GM18507 (cell line): ENCODE results near the gene ZSWIM5.
A peak's percentile ranks its signal among the peaks of the same experiment; 100 is the strongest.
"Not testable (repeated sequence)": the region's sequence is repeated elsewhere in the genome, so short reads cannot be mapped to it uniquely, and the experiment has no call there.

ENCODE experiments used
- DNase-seq: peaks from one replicate; pipeline ENCODE4 v3.0.0; 2011; ENCODE audit warnings: low read depth; ENCODE audit not compliant: insufficient read length; ENCODE audit errors: extremely low spot score
- FAIRE-seq: peaks from 2 replicates; lab custom pipeline; 2011; peaks lifted over from hg19 to GRCh38; lab: Jason Lieb, UNC

Gene ZSWIM5

DNA sequence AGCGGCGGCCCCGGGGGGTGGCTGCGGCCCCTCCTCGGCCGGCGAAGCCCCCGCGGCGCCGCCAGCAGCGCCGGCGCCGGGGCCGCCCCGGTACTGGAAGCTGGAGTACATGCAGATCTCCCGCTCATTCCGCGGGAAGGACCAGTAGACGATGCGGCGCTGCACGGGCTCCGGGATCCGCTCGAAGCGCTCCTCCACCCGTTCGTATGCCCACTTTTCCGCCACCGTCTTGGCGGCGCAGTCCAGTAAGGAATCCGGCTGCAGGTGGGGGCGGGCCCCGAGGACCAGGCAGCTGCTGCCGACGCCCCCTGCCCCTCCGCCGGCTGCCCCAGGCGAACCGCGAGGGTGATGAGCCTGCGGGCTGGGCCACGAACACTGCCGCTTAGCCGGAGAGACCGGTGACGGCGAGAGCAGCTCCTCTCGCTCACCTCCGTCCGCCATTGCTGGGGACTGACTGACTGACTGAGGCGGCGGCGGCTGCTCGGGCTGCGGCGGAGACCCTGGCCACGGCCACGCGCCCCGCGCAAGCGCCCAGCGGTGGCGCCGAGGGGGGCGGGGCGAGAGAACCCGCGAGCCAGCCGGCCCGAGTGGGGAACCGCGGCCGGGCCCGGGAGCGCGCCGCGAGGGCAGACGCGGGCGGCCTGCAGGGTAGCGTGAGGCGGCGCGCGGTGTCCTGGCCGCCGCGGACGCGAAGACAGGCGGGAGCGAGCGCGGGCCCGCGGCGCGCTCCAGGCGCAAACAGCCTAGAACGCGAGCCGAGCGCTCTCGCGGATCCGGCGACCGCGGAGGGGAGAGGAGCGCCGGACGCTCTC lies at the start of gene ZSWIM5:
TSS of gene ZSWIM5 (minus strand) at position 696 of the 812 bp plus-strand sequence. CDS start at position 441, 255 bp downstream.
- FAIRE-seq: peak; percentile 5
- DNase-seq: peak; percentile 54

DNA sequence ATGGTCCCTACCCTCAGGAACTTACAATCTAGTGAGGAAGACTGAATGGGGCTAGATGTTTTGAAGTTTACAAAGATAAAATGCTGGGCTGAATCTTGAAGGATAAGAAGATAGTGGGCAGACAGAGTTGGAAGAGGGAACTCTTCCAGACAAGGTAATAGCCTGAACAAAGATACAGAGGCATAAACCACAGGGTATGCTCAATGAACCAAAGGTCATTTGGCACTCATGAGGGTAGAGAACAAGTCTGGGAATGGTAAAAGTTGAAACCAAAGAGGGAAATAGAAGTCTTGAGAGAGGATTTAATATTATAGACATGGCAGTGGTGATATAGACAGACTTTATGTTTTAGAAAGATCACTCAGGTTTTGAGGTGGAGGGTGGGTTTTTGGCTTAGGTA lies 48.1 kb upstream of the ZSWIM5 start:
- DNase-seq: no peak
- FAIRE-seq: no peak

DNA sequence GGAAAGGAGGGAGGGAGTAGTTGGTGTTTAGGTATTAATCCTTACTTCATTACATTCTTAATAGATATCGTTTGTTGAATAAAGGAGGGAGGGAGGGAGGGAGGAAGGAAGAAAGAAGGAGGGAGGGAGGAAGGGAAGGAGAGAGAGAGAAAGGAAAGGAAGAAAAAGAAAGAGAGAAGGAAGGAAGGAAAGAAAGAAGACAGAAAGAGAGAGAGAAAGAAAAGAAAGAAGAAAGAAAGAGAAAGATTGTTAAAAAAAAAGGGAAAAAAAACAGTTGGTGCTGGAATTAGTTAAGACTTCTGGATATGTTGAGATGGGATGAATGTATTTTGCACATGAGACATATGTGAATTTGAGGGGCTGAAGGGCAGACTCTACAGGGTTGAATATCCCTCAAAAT lies 44.1 kb upstream of the ZSWIM5 start:
- FAIRE-seq (no peak), DNase-seq (no peak)

DNA sequence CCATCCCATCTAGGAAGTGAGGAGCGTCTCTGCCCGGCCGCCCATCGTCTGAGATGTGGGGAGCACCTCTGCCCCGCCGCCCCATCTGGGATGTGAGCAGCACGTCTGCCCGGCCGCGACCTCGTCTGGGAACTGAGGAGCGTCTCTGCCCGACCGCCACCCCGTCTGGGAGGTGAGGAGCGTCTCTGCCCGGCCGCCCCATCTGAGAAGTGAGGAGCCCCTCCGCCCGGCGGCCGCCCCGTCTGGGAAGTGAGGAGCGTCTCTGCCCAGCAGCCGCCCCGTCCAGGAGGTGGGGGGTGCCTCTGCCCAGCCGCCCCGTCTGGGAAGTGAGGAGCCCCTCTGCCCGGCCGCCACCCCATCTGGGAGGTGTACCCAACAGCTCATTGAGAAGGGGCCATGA lies 41.6 kb upstream of the ZSWIM5 start:
- FAIRE-seq: not testable (repeated sequence)

DNA sequence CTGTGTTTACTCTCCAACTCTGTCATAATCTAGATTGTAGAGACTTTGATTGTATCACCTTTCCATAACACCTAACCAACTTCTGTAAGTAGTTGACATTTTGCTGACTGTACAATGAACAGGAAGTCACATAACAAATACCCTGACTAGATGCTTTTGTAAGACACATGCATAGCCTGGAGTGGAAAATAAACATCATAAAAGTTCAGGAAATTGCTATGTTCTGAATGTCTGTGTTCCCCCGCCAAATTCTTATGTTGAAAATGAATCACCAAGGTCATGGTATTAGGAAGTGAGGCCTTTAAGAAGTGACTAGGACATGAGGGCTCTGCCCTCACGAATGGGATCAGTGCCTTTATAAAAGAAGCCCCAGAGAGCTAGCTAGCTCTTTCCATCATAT lies 40.4 kb upstream of the ZSWIM5 start:
- FAIRE-seq: no peak
- DNase-seq: no peak

More for the DNA sequence above, 41.6 kb upstream of the ZSWIM5 start:
- not testable (repeated sequence) for DNase-seq

DNA sequence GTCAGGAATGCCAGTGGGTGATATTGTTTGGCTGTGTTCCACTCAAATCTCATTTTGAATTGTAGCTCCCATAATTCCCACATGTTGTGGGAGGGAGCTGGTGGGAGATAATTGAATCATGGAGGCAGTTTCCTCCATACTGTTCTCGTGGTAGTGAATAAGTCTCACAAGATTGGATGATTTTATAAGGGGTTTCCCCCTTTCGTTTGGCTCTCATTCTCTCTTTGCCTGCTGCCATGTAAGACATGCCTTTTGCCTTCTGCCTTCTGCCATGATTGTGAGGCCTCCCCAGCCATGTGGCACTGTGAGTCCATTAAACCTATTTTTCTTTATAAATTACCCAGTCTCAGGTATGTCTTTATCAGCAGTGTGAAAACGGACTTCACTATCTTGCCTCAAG lies 40.0 kb upstream of the ZSWIM5 start:
- FAIRE-seq: not testable (repeated sequence)

DNA sequence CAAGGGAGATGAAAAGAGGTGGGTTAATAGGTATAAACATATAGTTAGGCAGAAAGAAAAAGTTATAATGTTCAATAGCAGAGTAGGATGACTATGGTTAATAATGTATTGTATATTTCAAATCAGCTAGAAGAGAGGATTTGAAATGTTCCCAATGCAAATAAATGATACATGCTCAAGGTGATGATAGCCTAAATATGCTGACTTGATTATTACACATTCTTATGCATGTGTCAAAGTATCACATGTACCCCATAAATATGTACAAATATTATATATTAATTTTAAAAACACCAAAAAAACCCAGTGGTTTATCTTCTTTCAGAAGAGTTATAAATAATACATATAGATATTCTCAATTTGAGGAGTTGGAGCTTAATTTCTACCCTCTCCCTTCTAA lies 38.3 kb upstream of the ZSWIM5 start:
- DNase-seq: no peak
- no peak for FAIRE-seq

More for the DNA sequence above, 40.0 kb upstream of the ZSWIM5 start:
- DNase-seq: not testable (repeated sequence)

DNA sequence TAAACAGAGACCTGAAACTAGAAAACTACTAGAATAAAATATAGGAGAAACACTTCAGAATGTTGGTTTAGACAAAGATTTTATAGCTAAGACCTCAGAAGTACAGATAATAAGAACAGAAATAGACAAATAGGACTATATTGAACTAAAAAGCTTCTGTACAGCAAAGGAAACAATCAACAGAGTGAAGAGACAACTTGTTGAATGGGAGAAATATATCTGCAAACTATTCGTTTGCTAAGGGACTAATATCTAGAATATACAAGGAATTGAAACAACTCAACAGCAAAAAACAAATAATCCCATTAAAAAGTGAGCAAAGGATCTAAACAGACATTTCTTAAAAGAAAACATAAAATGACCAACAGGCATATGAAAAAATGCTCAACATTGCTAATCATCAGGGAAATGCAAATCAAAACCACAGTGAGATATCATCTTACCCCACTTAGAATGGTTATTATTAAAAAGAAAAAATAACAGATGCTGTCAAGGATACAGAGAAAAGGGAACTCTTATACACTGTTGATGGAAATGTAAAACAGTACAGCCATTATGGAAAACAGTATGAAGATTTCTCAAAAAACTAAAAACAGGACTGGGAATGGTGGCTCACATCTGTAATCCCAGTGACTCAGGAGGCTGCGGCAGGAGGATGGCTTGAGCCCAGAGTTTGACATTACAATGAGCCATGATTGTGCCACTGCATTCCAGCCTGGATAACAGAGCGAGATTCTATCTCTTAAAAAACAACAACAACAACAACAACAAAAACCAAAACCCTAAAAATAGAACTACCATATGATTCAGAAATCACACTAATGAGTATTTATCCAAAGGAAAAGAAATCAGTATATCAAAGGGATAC lies 37.3 kb upstream of the ZSWIM5 start:
- FAIRE-seq: no peak
- no peak for DNase-seq

DNA sequence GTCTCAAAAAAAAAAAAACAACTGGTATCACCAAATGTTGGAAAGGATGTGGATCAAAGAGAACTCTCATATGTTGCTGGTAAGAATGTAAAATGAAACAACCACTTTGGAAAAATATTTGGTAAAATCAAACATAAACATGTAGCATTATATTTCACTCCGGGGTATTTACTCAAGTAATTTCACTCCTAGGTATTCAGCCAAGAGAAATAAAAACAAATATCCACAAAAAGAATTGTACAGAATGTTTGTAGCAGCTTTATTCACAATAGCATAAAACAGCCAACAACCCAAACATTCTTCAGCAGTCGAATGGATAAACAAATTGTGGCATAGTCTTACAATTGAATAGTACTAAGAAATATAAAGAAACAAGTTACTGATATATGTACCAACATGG lies 32.4 kb upstream of the ZSWIM5 start:
- FAIRE-seq: no peak
- DNase-seq: no peak

DNA sequence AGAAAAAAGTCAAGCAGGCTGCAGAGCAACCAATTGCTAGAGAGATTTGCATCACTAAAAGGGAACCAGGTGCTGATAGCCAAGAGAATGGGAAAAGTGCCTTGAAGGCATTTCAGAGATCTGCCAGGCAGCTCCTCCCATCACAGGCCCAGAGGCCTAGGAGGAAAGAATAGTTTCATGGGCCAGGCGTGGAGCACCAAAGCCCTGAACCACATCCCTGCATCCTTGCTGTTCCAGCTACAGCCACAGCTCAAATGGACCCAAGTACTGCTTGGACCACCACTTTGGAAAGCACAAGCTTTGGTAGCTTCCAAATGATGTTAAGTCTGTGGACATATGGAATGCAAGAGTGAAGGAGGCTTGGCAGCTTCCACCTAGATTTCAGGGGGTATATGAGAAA lies 29.7 kb upstream of the ZSWIM5 start:
- no peak for FAIRE-seq

DNA sequence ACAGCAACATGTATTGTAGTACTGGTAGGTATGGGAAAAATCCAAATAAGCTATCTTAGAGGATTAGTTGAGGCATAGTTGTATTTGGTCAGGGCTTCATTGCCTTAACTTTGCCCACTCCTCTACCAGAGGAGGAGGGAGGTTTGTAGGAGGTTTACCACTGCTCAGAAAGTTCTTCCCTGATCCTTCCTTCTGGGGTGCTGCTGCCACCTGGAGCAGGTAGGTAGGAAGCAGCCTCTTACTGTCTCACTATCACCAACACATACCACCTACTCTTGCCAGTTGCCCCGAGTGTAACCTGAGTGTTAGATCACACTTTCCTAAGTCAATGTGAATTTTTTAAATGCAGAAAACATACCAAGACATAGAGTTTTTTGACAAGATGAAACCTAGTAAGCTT lies 24.1 kb upstream of the ZSWIM5 start:
- DNase-seq: no peak
- no peak for FAIRE-seq

More for the DNA sequence above, 29.7 kb upstream of the ZSWIM5 start:
- DNase-seq: no peak

DNA sequence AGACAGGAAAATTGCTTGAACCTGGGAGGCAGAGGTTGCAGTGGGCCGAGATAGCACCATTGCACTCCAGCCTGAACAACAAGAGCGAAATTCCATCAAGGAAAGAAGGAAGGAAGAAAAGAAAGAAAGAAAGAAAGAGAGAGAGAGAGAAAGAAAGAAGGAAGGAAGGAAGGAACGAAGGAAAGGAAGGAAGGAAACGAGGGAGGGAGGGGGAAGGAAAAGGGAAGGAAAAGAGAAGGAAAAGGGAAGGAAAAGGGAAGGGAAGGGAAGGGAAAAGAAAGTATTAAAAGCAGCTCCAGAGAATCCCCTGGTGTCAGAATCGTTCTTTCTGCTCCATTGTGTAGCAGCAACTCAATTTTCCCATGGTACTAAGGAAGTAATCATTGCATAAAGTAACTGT lies 19.2 kb upstream of the ZSWIM5 start:
- DNase-seq (no peak), FAIRE-seq (no peak)

DNA sequence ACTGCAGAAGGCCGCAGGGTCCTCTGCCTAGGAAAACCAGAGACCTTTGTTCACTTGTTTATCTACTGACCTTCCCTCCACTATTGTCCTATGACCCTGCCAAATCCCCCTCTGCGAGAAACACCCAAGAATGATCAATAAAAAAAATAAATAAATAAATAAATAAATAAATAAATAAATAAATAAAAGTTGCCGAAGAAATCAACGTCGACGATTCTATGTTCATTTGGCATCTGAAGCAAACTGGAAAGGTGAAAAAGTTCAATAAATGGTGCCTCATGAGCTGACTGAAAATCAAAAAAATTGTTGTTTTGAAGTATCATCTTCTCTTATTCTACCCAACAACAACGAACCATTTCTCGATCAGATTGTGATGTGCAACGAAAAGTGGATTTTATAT lies 17.3 kb upstream of the ZSWIM5 start:
- not testable (repeated sequence) for FAIRE-seq, DNase-seq

DNA sequence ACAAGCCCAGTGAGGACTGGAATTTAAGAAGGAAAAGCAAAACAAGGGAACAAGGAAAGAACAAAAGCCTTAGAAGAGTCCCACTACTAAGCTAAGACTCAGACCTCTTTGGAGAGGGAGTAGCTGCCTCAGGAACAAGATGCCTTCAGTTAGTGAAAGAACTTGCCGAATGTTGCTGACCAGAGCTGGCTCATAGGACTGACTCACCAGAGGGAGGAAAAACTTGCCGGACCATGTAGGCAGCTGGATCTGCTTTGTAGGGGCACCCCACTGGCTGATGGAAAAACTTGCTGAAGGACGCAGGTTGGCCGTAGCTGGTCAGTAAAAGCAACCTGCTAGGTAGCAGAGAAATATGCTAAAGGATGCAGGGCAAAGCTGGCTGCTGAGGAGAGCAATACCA lies 15.3 kb upstream of the ZSWIM5 start:
- no peak for DNase-seq
- FAIRE-seq: no peak

DNA sequence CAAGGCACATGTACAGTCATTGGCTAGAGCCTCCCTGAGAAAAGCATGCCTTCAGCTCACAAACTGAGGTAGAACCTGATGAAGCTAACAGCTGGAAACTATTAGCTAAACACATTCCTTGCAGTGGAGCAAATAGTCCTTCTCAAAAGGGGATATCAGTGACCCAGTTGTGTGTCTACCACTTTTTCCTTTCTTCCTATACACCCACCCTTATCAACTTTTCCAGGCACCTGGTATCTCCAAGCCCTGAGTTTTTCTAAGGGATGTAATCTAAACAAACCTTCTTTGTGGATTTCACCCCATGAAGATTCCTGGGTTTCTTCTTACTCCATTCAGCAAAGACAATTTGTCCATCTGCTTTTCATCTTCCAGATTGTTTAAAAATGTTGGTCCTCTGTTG lies 10.5 kb upstream of the ZSWIM5 start:
- FAIRE-seq (no peak), DNase-seq (no peak)

DNA sequence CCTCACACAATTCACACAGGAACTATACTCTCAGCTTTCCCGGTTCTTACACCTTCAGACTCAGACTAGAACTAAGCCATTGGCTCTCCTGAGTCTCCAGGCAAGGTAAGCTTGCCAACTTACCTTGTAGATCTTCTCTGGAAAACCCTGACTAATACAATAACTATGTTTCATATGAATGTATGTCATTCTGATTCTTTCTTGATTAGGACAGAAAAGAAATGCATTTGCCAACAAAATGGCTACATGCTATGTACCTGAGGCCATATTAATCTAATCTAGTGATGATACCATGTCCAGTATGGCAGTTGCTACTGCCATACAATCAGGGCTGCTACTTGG lies 9.8 kb upstream of the ZSWIM5 start:
- no peak for FAIRE-seq
- no peak for DNase-seq

DNA sequence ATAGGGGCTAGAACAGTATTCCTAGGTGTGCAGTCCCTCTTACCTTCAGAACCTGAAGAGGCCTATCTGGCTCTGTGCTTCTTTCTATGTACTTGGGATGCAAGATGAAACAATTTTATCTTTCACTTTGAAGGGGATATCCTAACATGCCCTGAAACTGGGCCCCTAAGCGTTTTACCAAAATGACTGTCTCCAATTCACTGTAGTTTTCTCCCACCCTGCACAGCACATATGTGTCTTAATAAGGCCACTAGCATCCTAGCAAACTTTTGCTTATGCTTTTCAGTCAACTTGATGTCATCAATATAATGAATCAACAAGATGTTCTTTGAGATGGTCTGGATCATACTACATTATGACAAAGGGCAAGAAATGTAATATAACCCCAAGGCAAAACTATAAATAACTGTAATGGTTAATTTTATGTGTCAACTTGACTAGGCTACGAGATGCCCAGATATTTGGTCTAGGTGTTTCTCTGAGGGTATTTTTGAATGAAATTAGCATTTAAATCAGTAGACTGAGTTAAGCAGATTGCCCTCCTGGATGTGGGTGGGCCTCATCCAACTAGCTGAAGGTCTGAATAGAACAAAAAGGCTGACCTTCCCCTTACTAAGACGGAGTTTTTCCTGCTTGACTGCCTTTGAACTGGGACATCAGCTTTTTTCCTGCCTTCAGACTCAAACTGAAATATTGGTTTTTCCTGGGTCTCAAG lies 9.2 kb upstream of the ZSWIM5 start:
- no peak for DNase-seq
- FAIRE-seq: no peak

DNA sequence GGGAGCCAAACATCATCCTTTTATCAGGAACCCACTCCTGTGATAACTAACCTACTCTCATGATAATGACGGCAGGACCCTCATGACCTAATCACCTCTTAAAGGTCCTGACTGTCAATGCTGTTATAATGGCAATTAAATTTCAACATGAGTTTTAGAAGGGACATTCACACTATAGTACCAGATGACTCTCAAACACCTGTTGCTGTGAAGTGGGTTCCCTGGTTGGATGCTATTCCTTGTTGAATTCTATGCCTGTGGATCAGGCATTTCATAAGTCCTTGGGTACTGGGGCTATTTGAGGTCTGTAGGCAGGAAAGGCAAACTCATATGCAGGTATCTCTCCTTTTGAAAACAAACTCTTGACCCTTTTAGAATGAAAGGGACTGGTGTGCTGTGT lies 7.5 kb upstream of the ZSWIM5 start:
- DNase-seq (no peak), FAIRE-seq (no peak)

DNA sequence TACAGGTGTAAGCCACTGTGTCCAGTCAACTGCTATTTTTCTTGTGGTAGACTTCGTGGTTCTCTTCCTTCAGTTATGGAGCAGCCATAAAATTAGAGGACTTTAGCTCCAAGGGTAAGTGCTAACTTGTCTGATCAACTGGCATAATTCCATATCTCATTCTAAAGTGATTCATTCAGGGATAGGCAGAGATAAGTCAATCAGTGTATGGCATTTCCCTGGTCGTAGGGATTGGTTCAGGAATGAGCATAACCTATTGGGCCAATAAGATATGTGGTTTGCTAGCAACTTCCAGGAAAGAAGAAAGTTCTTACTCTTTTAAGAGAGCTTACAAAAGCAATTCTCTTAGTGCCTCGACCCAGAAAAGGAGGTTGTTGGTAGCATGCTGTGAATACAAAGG lies 4.7 kb upstream of the ZSWIM5 start:
- DNase-seq (no peak), FAIRE-seq (no peak)
